ENCODE results near the gene EMSY. TPM values are rescaled to one million over a fixed set of nuclear protein-coding genes. Genes with fewer than 3 reads are reported as not detected.

Gene EMSY
- total RNA-seq, 1 donor from 2014 or later = 21.4 TPM

GRCh38 chr11:76599041-76600013, 154.5 kb downstream of the EMSY start:
- DNase-seq = no peak

DNA sequence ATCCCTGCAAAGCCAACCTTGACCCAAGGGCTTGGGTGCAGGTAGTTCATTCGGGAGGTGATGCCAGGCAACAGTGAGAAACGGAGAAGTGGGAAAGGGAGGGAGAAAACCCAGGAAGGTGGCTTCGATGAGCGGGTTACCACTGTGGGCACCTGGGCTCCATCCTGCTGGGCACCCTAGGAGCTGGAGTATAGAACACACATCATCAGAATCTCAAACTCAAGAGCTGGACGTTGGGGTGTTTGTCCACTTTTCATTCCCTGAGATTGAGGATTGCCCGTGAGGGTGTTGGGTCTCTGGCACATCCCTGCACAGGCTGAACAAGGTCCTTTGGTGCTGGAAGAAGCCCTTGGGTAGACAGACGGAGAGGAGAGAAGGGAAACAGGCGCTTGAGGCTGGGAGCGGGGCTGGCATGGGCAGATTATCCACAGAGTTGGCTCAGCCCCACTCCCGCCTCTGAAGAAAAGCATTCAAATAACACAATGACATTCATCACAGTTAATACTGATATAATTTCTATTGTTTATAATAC, 155.4 kb downstream of the EMSY start:
- no peak for DNase-seq

DNA sequence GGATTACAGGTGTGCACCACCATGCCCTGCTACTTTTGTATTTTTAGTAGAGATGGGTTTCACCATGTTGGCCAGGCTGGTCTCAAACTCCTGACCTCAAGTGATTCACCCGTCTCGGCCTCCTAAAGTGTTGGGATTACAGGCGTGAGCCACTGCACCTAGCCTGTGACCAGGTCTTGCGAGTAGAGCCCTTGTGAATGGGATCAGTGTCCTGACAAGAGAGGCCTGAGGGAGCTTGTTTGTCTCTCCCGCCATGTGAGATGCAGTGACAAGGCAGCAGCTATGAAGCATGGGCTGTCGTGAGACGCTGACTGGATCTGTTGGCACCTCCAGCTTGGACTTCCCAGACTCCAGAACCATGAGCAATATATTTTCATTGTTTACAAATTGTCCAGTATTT, 156.5 kb downstream of the EMSY start:
- DNase-seq = no peak

DNA sequence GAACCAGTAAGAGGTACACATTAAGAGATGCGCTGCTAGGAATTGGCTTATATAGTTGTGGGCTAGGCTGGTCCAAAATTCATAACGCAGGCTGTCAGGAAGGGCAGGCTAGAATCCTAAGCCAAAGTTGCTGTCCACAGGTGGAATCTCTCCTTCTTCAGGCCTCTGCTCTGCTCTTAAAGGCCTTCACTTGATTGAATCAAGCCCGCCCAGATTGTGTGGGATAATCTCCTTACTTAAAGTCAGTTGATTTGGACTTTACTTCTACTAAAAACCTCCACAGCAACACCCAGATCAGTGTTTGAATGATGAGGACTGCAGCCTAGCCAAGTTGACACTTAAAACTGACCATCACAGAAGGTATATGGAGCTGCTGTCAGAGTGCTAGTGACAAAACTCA, 156.9 kb downstream of the EMSY start:
- no peak for DNase-seq

DNA sequence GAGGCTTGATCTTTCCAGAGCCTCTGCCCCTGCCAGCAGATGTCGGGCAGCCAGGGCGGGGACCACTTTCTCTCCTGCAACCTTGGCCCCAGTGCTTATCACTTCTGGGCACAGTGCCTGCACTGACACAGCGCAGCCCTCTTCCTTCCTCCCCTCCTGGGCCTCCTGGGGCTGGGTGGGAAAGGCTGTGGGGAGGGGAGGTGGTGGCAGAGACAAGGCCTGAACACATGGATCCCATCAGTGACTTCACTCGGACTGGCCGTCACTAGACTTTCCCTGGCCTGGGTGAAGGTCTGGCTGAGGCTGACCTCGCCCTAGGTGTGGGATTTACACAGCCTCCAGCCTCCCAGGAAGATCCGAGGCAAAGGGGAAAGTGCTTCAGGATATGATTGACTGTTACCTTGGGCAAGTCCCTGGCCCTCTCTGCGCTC, 157.6 kb downstream of the EMSY start:
- DNase-seq = peak; percentile 58

Other genes starting within 250 kb of the EMSY start
- 0.09 TPM in 1 of 2 replicates, not detected in the other for gene WNT11, start 238.5 kb upstream of the EMSY start, total RNA-seq
- 48.8 and 49.0 TPM in 2 replicates for gene THAP12, start 63.9 kb upstream of the EMSY start, total RNA-seq
- gene GVQW3, start 63.7 kb upstream of the EMSY start, total RNA-seq = 0.65 and 0.68 TPM in 2 replicates
- gene LRRC32, start 225.7 kb downstream of the EMSY start, total RNA-seq = 80.8 and 98.6 TPM in 2 replicates